ENCODE results near the gene PANX1. TPM values are rescaled to one million over a fixed set of nuclear protein-coding genes. Genes with fewer than 3 reads are reported as not detected.

Gene PANX1
- total and polyA plus RNA-seq, 7 experiments from 2014 or later = 3.9 to 14.8 (median 5.8) TPM

DNA sequence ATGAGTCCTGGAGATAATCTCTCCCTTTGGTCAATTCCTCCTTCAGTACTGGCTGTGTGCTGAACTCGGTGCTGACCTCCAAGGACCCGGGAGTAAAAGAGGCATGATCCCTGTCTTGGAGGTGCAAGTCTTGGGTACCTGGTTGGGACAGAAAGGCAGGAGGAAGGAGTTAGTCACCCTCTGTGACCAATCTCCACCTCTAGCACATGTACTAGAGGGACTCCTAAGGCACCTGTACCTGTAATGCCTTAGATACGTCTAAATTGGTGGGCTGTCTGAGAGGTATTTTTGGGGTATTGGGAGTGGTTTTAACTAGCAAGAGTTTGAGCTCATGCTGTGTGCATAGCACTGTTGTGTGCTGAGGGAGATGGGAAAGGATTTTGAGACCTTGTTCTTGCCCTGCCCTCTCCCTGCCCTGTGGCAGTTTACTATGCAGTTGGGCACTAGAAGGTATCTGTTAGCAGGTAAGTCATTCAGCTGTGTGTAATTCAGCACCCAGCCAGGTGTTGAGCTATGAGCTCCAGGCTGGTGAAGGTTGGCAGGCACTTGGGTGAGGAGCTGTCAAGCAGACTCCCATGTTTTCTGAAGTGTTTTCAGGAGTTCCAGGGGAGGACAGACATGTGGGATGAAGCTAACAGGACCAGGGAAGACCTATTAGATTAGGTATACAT is 2.5 kb downstream of the PANX1 start:
- Histone ChIP-seq H3K27me3 (ENCODE audit: control insufficient read depth in 2 of 2, insufficient read depth in 2 of 2, low read length in 2 of 2) (no peaks in the 10 kb centered on the region), H3K9me3 (ENCODE audit: control insufficient read depth in 2 of 3, low read length in 3 of 3) (no peaks in the 10 kb centered on the region), H3K4me3 (ENCODE audit: low read length) (no peak overlapping the region), H3K4me1 (ENCODE audit: control insufficient read depth in 2 of 2, insufficient read depth in 2 of 2, low read length in 2 of 2) (peaks cover 21 to 29% of the 10 kb centered on the region in 2 donors), H3K36me3 (ENCODE audit: control insufficient read depth in 2 of 3, insufficient read depth in 3 of 3, low read length in 3 of 3) (peaks cover 0 to 12% (median 0%) of the 10 kb centered on the region in 3 experiments), H3K27ac (ENCODE audit: low read depth, low read length) (no peak overlapping the region)
- POLR2A ChIA-PET = no interaction called here
- CTCF ChIA-PET = no interaction called here
- peaks cover 0 to 7% (median 3%) of the 10 kb centered on the region in 5 donors for H3K36me3 Mint-ChIP-seq
- DNase-seq (peak in 1 of 9 donors; percentile 15), ATAC-seq (no peak)
- intact Hi-C loops (cut with micrococcal nuclease) = loop anchor here in 1 of 2 donors (2.0 kb wide), 1 partner anchor 16 kb away; no protein-coding TSS in a partner anchor
- no peaks in the 10 kb centered on the region for H3K9me3 Mint-ChIP-seq
- no peak overlapping the region for H3K4me3 Mint-ChIP-seq
- H3K27ac Mint-ChIP-seq = no peak overlapping the region
- H3K27me3 Mint-ChIP-seq = no peaks in the 10 kb centered on the region
- peaks cover 36 to 44% (median 40%) of the 10 kb centered on the region in 7 donors for H3K4me1 Mint-ChIP-seq

- intact Hi-C loops (cut with micrococcal nuclease) = loop anchor here in 1 of 2 donors (2.0 kb wide), 1 partner anchor 15 kb away; no protein-coding TSS in a partner anchor
- POLR2A ChIA-PET = no interaction called here
These were observed 3.1 kb downstream of the PANX1 start for GRCh38 chr11:94131718-94132115.

GRCh38 chr11:94132152-94132558 is 3.5 kb downstream of the PANX1 start:
- peaks cover 0 to 12% (median 0%) of the 10 kb centered on the region in 3 experiments for H3K36me3 ChIP-seq (ENCODE audit: control insufficient read depth in 2 of 3, insufficient read depth in 3 of 3, low read length in 3 of 3)
- DNase-seq = no peak
- ChIA-PET CTCF (no interaction called here), POLR2A (no interaction called here)
- Mint-ChIP-seq H3K27me3 (no peaks in the 10 kb centered on the region), H3K27ac (no peak overlapping the region), H3K36me3 (peaks cover 0 to 11% (median 8%) of the 10 kb centered on the region in 5 donors), H3K4me1 (peaks cover 41 to 48% (median 43%) of the 10 kb centered on the region in 7 donors), H3K4me3 (no peak overlapping the region), H3K9me3 (peaks cover 0 to 2% (median 0%) of the 10 kb centered on the region in 11 donors)
- H3K4me3 ChIP-seq (ENCODE audit: low read length) = no peak overlapping the region
- no peaks in the 10 kb centered on the region for H3K27me3 ChIP-seq (ENCODE audit: control insufficient read depth in 2 of 2, insufficient read depth in 2 of 2, low read length in 2 of 2)
- peaks cover 21 to 29% of the 10 kb centered on the region in 2 donors for H3K4me1 ChIP-seq (ENCODE audit: control insufficient read depth in 2 of 2, insufficient read depth in 2 of 2, low read length in 2 of 2)
- ATAC-seq = no peak
- H3K27ac ChIP-seq (ENCODE audit: low read depth, low read length) = no peak overlapping the region
- intact Hi-C loops (cut with micrococcal nuclease) = no loop called here
- H3K9me3 ChIP-seq (ENCODE audit: control insufficient read depth in 2 of 3, low read length in 3 of 3) = no peaks in the 10 kb centered on the region

More at GRCh38 chr11:94131718-94132115, 3.1 kb downstream of the PANX1 start:
- ATAC-seq (no peak), DNase-seq (no peak)
- no peak overlapping the region for H3K27ac Mint-ChIP-seq
- Histone ChIP-seq H3K27ac (ENCODE audit: low read depth, low read length) (no peak overlapping the region), H3K4me1 (ENCODE audit: control insufficient read depth in 2 of 2, insufficient read depth in 2 of 2, low read length in 2 of 2) (peaks cover 21 to 29% of the 10 kb centered on the region in 2 donors), H3K36me3 (ENCODE audit: control insufficient read depth in 2 of 3, insufficient read depth in 3 of 3, low read length in 3 of 3) (peaks cover 0 to 12% (median 0%) of the 10 kb centered on the region in 3 experiments), H3K4me3 (ENCODE audit: low read length) (no peak overlapping the region), H3K9me3 (ENCODE audit: control insufficient read depth in 2 of 3, low read length in 3 of 3) (no peaks in the 10 kb centered on the region), H3K27me3 (ENCODE audit: control insufficient read depth in 2 of 2, insufficient read depth in 2 of 2, low read length in 2 of 2) (no peaks in the 10 kb centered on the region)
- H3K27me3 Mint-ChIP-seq = no peaks in the 10 kb centered on the region
- H3K36me3 Mint-ChIP-seq = peaks cover 0 to 9% (median 6%) of the 10 kb centered on the region in 5 donors
- peaks cover 0 to under 1% (median 0%) of the 10 kb centered on the region in 11 donors for H3K9me3 Mint-ChIP-seq
- CTCF ChIA-PET = no interaction called here
- no peak overlapping the region for H3K4me3 Mint-ChIP-seq
- peaks cover 41 to 47% (median 44%) of the 10 kb centered on the region in 7 donors for H3K4me1 Mint-ChIP-seq

DNA sequence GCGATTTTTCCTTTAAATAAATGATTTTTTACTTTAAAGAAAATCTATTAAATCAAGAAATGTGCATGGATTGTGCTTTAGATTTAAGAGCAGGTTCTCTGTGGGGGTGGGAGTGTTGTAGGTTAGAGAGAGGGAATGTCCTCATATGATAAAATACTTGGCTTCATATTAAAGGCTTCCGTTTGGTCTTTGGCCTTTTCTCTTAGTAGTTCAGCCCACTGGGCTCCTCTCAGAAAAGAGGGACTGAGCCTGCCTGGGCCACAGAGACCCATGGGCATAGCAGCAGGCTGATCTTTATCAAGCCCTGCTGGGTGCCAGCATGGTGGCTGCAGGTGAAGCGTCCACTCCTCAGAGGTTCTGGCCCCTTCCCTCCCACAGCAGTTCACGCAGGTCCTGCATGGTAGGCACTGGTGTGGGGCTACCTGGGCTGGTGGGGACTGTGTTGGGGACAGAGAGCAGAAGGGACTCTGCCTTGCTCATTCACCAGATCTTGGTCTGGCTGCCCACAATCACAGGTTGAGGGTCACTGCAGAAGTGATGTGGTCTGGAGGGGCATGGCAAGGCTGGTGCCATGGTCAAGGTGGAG is 4.3 kb downstream of the PANX1 start:
- H3K4me3 Mint-ChIP-seq = no peak overlapping the region
- Histone ChIP-seq H3K27me3 (ENCODE audit: control insufficient read depth in 2 of 2, insufficient read depth in 2 of 2, low read length in 2 of 2) (no peaks in the 10 kb centered on the region), H3K4me1 (ENCODE audit: control insufficient read depth in 2 of 2, insufficient read depth in 2 of 2, low read length in 2 of 2) (peaks cover 15 to 21% of the 10 kb centered on the region in 2 donors), H3K27ac (ENCODE audit: low read depth, low read length) (no peak overlapping the region), H3K9me3 (ENCODE audit: control insufficient read depth in 2 of 3, low read length in 3 of 3) (no peaks in the 10 kb centered on the region), H3K36me3 (ENCODE audit: control insufficient read depth in 2 of 3, insufficient read depth in 3 of 3, low read length in 3 of 3) (peaks cover 0 to 12% (median 0%) of the 10 kb centered on the region in 3 experiments), H3K4me3 (ENCODE audit: low read length) (no peak overlapping the region)
- no peak for ATAC-seq
- H3K9me3 Mint-ChIP-seq = peaks cover 0 to 2% (median 0%) of the 10 kb centered on the region in 11 donors
- peak overlapping the region in 3 of 9 donors; percentile 14 to 70 (median 62) for H3K27ac Mint-ChIP-seq
- no peaks in the 10 kb centered on the region for H3K27me3 Mint-ChIP-seq
- intact Hi-C loops (cut with micrococcal nuclease) = no loop called here
- DNase-seq = no peak
- peaks cover 0 to 11% (median 8%) of the 10 kb centered on the region in 5 donors for H3K36me3 Mint-ChIP-seq
- ChIA-PET CTCF (no interaction called here), POLR2A (no interaction called here)
- H3K4me1 Mint-ChIP-seq = peaks cover 33 to 46% (median 36%) of the 10 kb centered on the region in 7 donors

- no peak overlapping the region for H3K27ac ChIP-seq (ENCODE audit: low read depth, low read length)
- intact Hi-C loops (cut with micrococcal nuclease) = no loop called here
These were observed 5.1 kb downstream of the PANX1 start for GRCh38 chr11:94133752-94134151.

DNA sequence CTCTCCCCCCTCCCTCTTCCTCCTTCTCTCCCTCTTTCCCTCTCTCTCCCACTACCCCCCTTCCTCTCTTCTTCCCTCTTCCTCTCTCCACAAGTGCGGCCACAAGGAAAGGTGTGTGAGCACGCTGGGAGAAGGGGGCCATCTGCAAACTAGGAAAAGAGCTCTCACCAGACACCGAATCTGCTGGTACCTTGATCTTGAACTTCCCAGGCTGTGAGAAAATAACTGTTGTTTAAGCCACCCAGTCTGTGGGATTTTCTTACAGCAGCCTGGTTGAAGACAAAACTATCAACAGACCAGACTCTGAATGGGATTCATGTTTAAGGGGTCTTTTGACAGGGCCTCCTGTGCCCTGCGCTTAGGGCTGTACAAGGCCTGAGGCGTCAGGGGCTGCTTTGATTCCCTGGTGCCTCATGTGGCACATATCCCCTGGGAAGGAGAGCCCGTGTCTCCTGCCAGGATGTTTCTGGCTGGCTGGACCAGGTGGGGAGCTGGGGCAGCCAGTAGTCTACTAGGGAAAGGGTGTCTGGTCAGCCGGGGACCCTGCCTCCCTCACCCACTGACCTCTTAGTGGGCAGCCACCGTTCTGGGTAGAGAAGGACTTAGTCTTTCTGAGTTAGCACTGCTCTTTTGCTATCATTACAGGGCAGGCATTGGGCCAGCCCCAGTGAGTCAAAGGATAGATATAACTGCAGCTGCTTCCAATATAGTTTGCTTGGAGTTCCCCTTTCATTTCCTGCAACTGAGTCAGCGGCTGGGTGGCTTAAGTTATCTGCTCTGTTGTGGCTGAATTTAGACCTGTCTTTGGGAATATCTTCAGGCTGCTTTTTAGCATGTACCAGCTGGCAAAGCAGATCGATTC is 6.2 kb downstream of the PANX1 start:
- H3K27ac ChIP-seq (ENCODE audit: low read depth, low read length) = no peak overlapping the region
- Mint-ChIP-seq H3K36me3 (peaks cover 0 to 15% (median 8%) of the 10 kb centered on the region in 5 donors), H3K4me1 (peaks cover 31 to 45% (median 41%) of the 10 kb centered on the region in 7 donors), H3K27me3 (no peaks in the 10 kb centered on the region), H3K9me3 (peaks cover 0 to 2% (median 0%) of the 10 kb centered on the region in 11 donors), H3K4me3 (peak overlapping the region in 1 of 10 donors; percentile 55), H3K27ac (peak overlapping the region in 3 of 9 donors; percentile 14 to 47 (median 35))
- ChIA-PET CTCF (no interaction called here), POLR2A (no interaction called here)
- DNase-seq (peak in 1 of 9 donors; percentile 37), ATAC-seq (peak; percentile 65)
- no peak overlapping the region for H3K4me3 ChIP-seq (ENCODE audit: low read length)
- no peaks in the 10 kb centered on the region for H3K9me3 ChIP-seq (ENCODE audit: control insufficient read depth in 2 of 3, low read length in 3 of 3)
- H3K27me3 ChIP-seq (ENCODE audit: control insufficient read depth in 2 of 2, insufficient read depth in 2 of 2, low read length in 2 of 2) = no peaks in the 10 kb centered on the region
- intact Hi-C loops (cut with micrococcal nuclease) = no loop called here
- H3K36me3 ChIP-seq (ENCODE audit: control insufficient read depth in 2 of 3, insufficient read depth in 3 of 3, low read length in 3 of 3) = no peaks in the 10 kb centered on the region
- H3K4me1 ChIP-seq (ENCODE audit: control insufficient read depth in 2 of 2, insufficient read depth in 2 of 2, low read length in 2 of 2) = peaks cover 7 to 12% of the 10 kb centered on the region in 2 donors

More at GRCh38 chr11:94133752-94134151, 5.1 kb downstream of the PANX1 start:
- peaks cover 0 to 6% (median 0%) of the 10 kb centered on the region in 3 experiments for H3K36me3 ChIP-seq (ENCODE audit: control insufficient read depth in 2 of 3, insufficient read depth in 3 of 3, low read length in 3 of 3)
- Mint-ChIP-seq H3K9me3 (peaks cover 0 to 2% (median 0%) of the 10 kb centered on the region in 11 donors), H3K4me3 (no peak overlapping the region), H3K27me3 (no peaks in the 10 kb centered on the region), H3K27ac (peak overlapping the region in 2 of 9 donors; percentile 14 to 58), H3K4me1 (peaks cover 27 to 39% (median 37%) of the 10 kb centered on the region in 7 donors), H3K36me3 (peaks cover 0 to 13% (median 8%) of the 10 kb centered on the region in 5 donors)
- H3K9me3 ChIP-seq (ENCODE audit: control insufficient read depth in 2 of 3, low read length in 3 of 3) = no peaks in the 10 kb centered on the region
- ATAC-seq = no peak
- DNase-seq = no peak
- no peak overlapping the region for H3K4me3 ChIP-seq (ENCODE audit: low read length)
- ChIA-PET POLR2A (no interaction called here), CTCF (no interaction called here)
- H3K4me1 ChIP-seq (ENCODE audit: control insufficient read depth in 2 of 2, insufficient read depth in 2 of 2, low read length in 2 of 2) = peaks cover 12 to 18% of the 10 kb centered on the region in 2 donors
- no peaks in the 10 kb centered on the region for H3K27me3 ChIP-seq (ENCODE audit: control insufficient read depth in 2 of 2, insufficient read depth in 2 of 2, low read length in 2 of 2)
